GM18873 (cell line): ENCODE measurements around the gene EPHA3.

Experiments used
- ATAC-seq: cut with Tn5 transposase; IDR thresholded peaks from one replicate; pipeline ENCODE4 v1.9.1; 2021; ENCODE audit warnings: mild to moderate bottlenecking, moderate library complexity, moderate number of reproducible peaks; ENCODE audit not compliant: unreplicated experiment, low FRiP score

Gene EPHA3

DNA sequence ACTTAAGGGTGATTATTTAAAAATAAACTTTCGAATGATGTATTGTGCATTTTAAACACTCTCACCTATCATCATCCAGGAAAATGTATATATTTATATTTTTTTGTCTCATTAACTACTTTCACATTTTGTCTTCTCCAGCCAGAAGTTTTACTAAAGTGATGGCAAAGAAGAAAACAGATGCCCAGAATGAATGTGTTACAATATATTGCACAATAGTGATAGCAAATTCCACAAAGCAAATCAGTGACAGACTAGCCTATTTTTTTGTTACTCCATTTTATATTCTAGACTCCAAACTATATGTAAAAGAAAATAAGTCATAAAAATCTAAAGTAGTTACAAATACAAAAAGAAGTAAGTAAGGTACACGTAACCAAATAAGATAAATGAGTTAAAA is 414.7 kb downstream of the EPHA3 start:
- no peak for ATAC-seq

DNA sequence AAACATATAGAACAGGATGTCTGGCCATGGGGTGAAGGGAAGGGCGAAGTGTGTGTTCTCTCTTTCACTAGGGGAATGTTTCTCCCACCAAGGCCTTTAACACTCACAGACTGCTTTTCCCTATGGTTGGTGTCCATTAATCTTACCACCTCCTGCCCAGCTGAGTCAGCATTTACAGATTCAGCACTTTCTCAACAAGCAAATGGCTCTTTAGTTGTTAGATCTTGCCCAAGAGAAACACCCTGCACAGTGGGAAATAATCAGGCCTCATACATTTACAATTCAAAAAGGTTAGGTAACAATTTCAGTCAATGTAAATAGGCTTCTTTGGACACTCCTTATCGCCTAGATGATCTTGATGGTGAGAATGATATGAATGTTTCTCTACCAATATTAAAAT is 418.2 kb downstream of the EPHA3 start:
- no peak for ATAC-seq

- ATAC-seq, result no peak
These were observed 420.4 kb downstream of the EPHA3 start for GRCh38 chr3:89527736-89528305.
